Activated CD8-positive, alpha-beta memory T cell treated with anti-CD3 and anti-CD28 coated beads, Interleukin-2, amount 10 ng/mL, durations not matched to agents 7 days and 5 days (primary cell): Measurements from ENCODE around the gene PRR15L. TPM values are rescaled to one million over a fixed set of nuclear protein-coding genes. Genes with fewer than 3 reads are reported as not detected.
A peak's percentile ranks its signal among the peaks of the same experiment; 100 is the strongest.

Source experiments
- ATAC-seq: fragments of 150-1000 bp; cut with Tn5 transposase; one replicate; pipeline ENCODE4 v1.10.0; 2021; ENCODE audit warnings: moderate library complexity
- CTCF ChIA-PET: fragments of 350-600 bp; sonication (Branson Sonifier 250); formaldehyde crosslinking; loops from one replicate; lab custom pipeline; 2021; ENCODE audit warnings: antibody characterized with exemption; lab: Charles Lee
- DNase-seq: peaks from one replicate; pipeline ENCODE4 v3.0.0-alpha.2; 2020
- H3K27ac Mint-ChIP-seq: one replicate; pipeline ENCODE4 v1.8.0; 2021; ENCODE audit warnings: mild to moderate bottlenecking, mixed read lengths
- H3K27me3 Mint-ChIP-seq: one replicate; pipeline ENCODE4 v1.8.0; 2021; ENCODE audit warnings: mixed read lengths
- H3K36me3 Mint-ChIP-seq: one replicate; pipeline ENCODE4 v1.8.0; 2021; ENCODE audit warnings: mild to moderate bottlenecking, mixed read lengths
- H3K4me1 Mint-ChIP-seq: one replicate; pipeline ENCODE4 v1.8.0; 2021; ENCODE audit warnings: mixed read lengths
- H3K4me3 Mint-ChIP-seq: one replicate; pipeline ENCODE4 v1.8.0; 2021; ENCODE audit warnings: mild to moderate bottlenecking, moderate library complexity, mixed read lengths
- H3K9me3 Mint-ChIP-seq: one replicate; pipeline ENCODE4 v1.8.0; 2022; ENCODE audit warnings: low read depth, mixed read lengths
- total RNA-seq, 2 experiments: library from RNA; stranded (reverse); gene quantifications; one replicate each; pipeline ENCODE4 v1.2.3, GENCODE V29; 2021

PRR15L gene
- total RNA-seq, 2 experiments from 2014 or later = not detected

DNA sequence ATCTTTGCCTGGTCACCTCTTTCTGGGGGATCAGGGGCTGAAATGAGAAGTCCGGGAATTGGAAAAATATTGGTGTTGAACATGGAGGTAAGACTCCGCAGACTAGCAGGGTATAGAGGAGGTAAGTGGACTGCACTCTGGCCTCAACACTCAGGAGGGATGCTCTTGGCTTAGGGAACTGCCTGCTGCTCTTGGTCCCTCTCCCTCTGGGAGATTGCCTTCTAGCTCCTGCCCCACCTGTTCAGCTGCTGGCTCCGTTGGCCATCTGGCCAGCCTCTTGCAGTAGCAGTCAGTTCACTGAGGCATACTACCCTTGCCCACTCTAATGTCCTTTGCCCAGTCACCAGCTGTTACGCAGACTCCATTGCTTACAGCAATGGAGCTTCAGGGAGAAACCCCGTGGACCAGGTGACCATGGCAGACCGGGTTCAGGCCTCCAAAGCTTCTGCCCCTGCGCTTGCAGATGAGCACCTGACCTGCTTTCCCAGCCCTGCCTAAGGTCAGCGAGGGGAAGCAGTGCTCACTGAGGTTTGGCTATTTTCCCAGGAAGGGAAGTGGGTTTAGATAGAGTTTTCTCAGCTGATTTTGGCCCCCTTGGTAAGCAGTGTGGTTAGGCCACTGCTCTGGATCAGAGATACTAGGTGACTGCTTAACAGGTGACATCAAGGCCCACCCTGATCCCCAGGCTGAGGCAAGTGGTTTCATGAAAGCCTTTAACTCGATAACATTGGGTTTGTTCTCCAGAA is 25.1 kb upstream of the PRR15L start:
- ATAC-seq = no peak
- CTCF ChIA-PET = interaction anchor here (0.8 to 3.8 kb wide), 4 partner anchors 11 to 132 kb away, joined by 3 to 25 read pairs (median 3); partner anchors contain the start of gene CDK5RAP3
- H3K27me3 Mint-ChIP-seq = no peaks in the 10 kb centered on the region
- no peak for DNase-seq
- H3K27ac Mint-ChIP-seq = no peak overlapping the region
- no peaks in the 10 kb centered on the region for H3K9me3 Mint-ChIP-seq
- peaks cover 31% of the 10 kb centered on the region for H3K4me1 Mint-ChIP-seq
- H3K4me3 Mint-ChIP-seq = no peak overlapping the region
- H3K36me3 Mint-ChIP-seq = peaks cover 35% of the 10 kb centered on the region

DNA sequence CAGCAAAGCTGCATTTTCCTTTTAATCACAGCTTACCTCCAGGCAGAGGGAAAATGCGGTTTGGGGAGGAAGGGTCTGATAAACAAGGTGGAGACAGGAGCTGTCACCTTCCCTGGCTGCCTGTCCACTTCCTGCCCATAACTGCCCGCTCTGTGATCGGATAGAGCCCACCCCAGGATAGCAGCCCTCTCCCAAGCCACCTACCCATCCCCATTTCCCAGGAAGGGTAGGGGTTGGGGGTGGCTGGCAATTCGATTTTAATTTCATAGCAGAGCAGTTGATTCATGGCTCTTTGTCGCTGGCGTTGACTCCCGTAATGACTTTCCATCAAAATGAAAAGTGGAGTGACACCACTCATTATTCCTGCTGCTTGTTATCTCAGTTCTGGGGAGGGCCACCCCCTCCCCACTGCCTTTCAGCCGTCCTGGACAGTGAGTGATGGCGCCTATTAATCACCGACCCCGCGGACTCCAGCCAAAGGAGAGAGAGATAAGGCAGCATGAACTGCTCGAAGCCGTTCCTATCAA is 24.5 kb upstream of the PRR15L start:
- CTCF ChIA-PET = interaction anchor here (1.1 to 3.8 kb wide), 5 partner anchors 11 to 141 kb away, joined by 3 to 25 read pairs (median 7); partner anchors contain the start of genes CDK5RAP3 and SCRN2
- Mint-ChIP-seq H3K27me3 (no peaks in the 10 kb centered on the region), H3K27ac (no peak overlapping the region), H3K4me1 (peaks cover 31% of the 10 kb centered on the region), H3K4me3 (no peak overlapping the region), H3K36me3 (peaks cover 40% of the 10 kb centered on the region), H3K9me3 (no peaks in the 10 kb centered on the region)
- ATAC-seq = no peak
- DNase-seq = no peak

DNA sequence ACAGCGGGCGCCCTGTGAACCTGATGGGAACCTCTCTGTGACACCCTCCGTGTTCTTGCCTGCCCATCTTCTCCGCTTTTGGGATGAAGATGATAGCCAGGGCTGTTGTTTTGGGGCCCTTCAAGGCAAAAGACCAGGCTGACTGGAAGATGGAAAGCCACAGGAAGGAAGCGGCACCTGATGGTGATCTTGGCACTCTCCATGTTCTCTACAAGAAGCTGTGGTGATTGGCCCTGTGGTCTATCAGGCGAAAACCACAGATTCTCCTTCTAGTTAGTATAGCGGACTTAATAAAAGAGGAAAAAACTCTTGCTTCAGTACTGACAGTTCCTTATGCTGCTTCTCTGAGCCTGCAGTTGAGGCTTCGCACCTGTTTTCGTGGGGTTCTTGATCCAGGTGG is 23.8 kb upstream of the PRR15L start:
- H3K36me3 Mint-ChIP-seq = peaks cover 45% of the 10 kb centered on the region
- peak; percentile 24 for ATAC-seq
- no peaks in the 10 kb centered on the region for H3K27me3 Mint-ChIP-seq
- peak; percentile 63 for DNase-seq
- CTCF ChIA-PET = interaction anchor here (0.8 to 15.7 kb wide), 9 partner anchors 10 to 141 kb away, joined by 3 to 383 read pairs (median 7); partner anchors contain the start of genes CDK5RAP3, PNPO, PRR15L and SCRN2
- no peak overlapping the region for H3K27ac Mint-ChIP-seq
- H3K4me1 Mint-ChIP-seq = peaks cover 31% of the 10 kb centered on the region
- no peaks in the 10 kb centered on the region for H3K9me3 Mint-ChIP-seq
- H3K4me3 Mint-ChIP-seq = no peak overlapping the region

DNA sequence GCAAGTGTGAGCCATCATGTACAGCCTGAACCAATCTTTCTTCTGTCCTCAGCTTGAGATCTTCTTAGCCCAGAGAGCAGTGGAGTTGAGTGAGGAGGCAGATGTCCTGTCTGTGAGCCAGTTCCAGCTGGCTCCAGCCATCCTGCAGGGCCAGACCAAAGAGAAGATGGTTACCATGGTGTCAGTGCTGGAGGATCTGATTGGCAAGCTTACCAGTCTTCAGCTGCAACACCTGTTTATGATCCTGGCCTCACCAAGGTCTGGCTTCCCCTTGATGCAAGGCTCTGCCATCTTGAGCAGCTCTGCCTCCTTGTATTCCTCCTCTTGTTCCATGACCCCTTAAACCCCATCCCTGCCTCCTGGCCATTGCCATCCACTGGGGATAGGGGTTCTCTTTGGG is 22.9 kb upstream of the PRR15L start:
- no peak for ATAC-seq
- peaks cover 31% of the 10 kb centered on the region for H3K4me1 Mint-ChIP-seq
- H3K4me3 Mint-ChIP-seq = no peak overlapping the region
- H3K36me3 Mint-ChIP-seq = peaks cover 49% of the 10 kb centered on the region
- CTCF ChIA-PET = interaction anchor here (1.0 to 15.7 kb wide), 7 partner anchors 10 to 93 kb away, joined by 3 to 383 read pairs (median 10); partner anchors contain the start of genes CDK5RAP3, PNPO and PRR15L
- H3K9me3 Mint-ChIP-seq = no peaks in the 10 kb centered on the region
- no peak for DNase-seq
- no peak overlapping the region for H3K27ac Mint-ChIP-seq
- no peaks in the 10 kb centered on the region for H3K27me3 Mint-ChIP-seq

DNA sequence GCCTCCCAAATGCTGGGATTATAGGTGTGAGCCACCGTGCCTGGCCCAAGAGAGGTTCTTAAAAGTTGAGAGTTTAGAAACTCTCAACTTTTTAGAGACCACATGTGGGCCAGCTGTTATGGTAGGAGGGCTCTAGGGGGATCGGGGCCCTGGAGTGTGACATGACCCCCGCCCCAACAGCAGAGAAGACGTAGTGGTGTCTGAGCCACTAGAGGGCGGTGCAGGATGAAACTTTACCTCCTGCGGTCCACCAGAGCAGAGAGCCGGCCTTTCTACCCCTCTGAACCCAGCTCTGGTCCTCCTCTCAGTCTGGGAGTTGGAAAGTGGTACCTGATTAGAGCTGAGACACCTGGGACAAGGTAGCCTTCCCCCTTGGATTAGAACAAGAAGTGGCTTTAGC is 20.6 kb upstream of the PRR15L start:
- no peaks in the 10 kb centered on the region for H3K9me3 Mint-ChIP-seq
- peaks cover 50% of the 10 kb centered on the region for H3K36me3 Mint-ChIP-seq
- CTCF ChIA-PET = interaction anchor here (0.6 to 15.7 kb wide), 23 partner anchors 8 to 671 kb away, joined by 3 to 383 read pairs (median 6); partner anchors contain the start of genes CDK5RAP3, PNPO, PRR15L and SCRN2
- no peaks in the 10 kb centered on the region for H3K27me3 Mint-ChIP-seq
- no peak overlapping the region for H3K4me3 Mint-ChIP-seq
- peaks cover 30% of the 10 kb centered on the region for H3K4me1 Mint-ChIP-seq
- peak; percentile 83 for ATAC-seq
- no peak overlapping the region for H3K27ac Mint-ChIP-seq
- peak; percentile 76 for DNase-seq

DNA sequence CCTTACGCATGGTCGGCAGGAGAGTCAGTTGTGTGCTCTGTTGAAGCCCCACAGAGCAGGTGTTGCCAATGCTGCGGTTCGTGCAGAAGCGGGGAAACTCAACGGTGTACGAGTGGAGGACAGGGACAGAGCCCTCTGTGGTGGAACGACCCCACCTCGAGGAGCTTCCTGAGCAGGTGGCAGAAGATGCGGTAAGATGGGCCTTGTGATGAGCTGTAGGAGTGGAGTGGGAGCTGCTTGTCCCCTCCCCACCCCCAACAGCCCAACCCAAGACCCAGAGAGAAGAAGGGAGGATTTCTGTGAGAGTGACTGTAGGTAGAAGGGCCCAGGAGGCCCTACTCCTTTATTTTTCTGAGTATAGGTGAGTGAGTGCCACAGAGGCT is 18.1 kb upstream of the PRR15L start:
- H3K9me3 Mint-ChIP-seq = no peaks in the 10 kb centered on the region
- no peak for ATAC-seq
- DNase-seq = no peak
- peaks cover 22% of the 10 kb centered on the region for H3K4me1 Mint-ChIP-seq
- peaks cover 40% of the 10 kb centered on the region for H3K36me3 Mint-ChIP-seq
- H3K27me3 Mint-ChIP-seq = no peaks in the 10 kb centered on the region
- CTCF ChIA-PET = interaction anchor here (1.0 to 15.7 kb wide), 4 partner anchors 27 to 45 kb away, joined by 3 to 383 read pairs (median 8); partner anchors contain the start of genes PNPO and PRR15L
- H3K4me3 Mint-ChIP-seq = no peak overlapping the region
- H3K27ac Mint-ChIP-seq = peak overlapping the region; percentile 24

DNA sequence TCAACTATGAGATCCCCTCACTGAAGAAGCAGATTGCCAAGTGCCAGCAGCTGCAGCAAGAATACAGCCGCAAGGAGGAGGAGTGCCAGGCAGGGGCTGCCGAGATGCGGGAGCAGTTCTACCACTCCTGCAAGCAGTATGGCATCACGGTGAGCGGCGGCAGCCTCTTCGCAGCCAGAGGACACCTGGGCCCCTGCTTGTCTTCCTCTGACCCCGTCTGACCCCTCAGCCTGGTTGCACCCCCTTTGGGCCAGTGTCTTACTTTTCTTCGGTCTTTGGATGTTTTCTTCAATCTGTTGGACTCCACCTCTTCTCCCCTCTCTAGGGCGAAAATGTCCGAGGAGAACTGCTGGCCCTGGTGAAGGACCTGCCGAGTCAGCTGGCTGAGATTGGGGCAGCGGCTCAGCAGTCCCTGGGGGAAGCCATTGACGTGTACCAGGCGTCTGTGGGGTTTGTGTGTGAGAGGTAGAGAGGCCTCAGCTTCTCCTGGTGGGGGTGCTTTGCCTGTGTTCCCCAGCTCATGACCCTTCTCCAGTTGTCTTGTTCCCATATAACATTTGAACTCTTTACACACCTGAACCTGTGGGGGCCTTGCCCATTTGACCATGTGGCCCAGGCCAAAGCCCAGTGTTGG is 17.6 kb upstream of the PRR15L start:
- Mint-ChIP-seq H3K27me3 (no peaks in the 10 kb centered on the region), H3K27ac (peak overlapping the region; percentile 24), H3K9me3 (no peaks in the 10 kb centered on the region), H3K4me1 (peaks cover 21% of the 10 kb centered on the region), H3K4me3 (no peak overlapping the region), H3K36me3 (peaks cover 35% of the 10 kb centered on the region)
- CTCF ChIA-PET = interaction anchor here (1.0 to 15.7 kb wide), 4 partner anchors 27 to 46 kb away, joined by 3 to 383 read pairs (median 8); partner anchors contain the start of genes PNPO and PRR15L
- DNase-seq (no peak), ATAC-seq (no peak)

DNA sequence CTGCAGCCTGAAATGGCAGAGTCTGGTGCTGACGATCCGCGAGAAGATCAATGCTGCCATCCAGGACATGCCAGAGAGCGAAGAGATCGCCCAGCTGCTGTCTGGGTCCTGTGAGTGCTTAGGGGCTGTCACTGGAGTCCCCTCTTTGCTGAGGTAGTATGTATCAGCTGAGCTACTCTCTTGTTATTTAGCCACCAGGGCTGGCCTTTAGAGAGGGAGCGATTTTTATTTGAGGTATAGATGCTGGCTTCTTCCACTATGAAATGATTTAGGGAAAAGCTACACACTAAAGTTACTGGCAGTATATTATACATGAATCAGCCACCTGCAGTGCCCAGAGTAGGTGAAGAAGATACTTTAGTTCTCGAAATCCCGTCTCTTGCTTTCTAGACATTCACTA is 15.9 kb upstream of the PRR15L start:
- CTCF ChIA-PET = interaction anchor here (1.9 to 15.7 kb wide), 3 partner anchors 25 to 135 kb away, joined by 4 to 383 read pairs (median 71); partner anchors contain the start of genes PNPO, PRR15L and SNX11
- H3K4me1 Mint-ChIP-seq = peaks cover 28% of the 10 kb centered on the region
- H3K27ac Mint-ChIP-seq = no peak overlapping the region
- no peak overlapping the region for H3K4me3 Mint-ChIP-seq
- no peaks in the 10 kb centered on the region for H3K9me3 Mint-ChIP-seq
- DNase-seq (no peak), ATAC-seq (no peak)
- H3K27me3 Mint-ChIP-seq = no peaks in the 10 kb centered on the region
- peaks cover 25% of the 10 kb centered on the region for H3K36me3 Mint-ChIP-seq

DNA sequence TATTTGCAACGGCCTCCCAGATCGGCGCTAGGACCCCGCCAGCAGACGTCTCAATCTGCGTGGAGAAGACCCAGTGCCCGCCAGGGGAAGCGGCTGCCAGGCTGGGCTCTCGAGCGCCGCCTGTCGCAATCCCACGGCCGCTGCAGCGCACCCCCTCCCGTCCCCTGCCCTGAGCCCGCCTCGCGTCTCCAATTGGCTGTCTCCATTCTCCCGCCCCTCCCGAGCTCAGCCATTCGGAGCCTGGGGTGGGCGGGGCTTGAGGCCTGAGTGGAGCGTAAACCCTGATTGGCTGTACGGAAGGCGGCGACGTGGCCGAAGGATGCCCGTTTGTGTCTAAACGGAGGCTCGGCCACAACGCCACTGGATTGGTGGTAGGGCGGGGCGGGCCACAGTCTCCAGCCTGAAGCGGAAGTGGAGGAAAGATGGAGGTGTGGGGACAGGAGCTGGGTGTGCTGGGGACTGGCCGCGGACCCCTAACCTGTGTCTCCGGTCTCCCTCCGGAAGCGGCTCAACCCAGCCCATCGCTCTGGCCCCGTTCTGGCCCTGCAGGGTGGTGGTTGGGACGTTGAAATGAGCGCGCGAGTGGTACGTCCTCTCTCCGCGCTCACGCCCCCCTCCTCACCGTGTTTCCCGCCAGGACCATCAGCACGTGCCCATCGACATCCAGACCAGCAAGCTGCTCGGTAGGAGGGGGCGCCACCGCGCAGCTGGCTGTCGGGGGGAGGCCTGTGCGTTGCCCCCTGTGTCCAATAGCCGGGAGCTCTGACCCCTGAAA is 13.2 kb upstream of the PRR15L start, which contains the start of gene CDK5RAP3:
CDK5RAP3 (plus strand) TSS at position 389 of the 775 bp plus-strand sequence; CDS start at position 423, 34 bp downstream.
- H3K9me3 Mint-ChIP-seq = no peaks in the 10 kb centered on the region
- H3K36me3 Mint-ChIP-seq = peaks cover 13% of the 10 kb centered on the region
- peak within 1 kb of the TSS; percentile 85 for H3K27ac Mint-ChIP-seq
- DNase-seq = peak; percentile 100
- CTCF ChIA-PET = interaction anchor here (0.5 to 15.7 kb wide), 45 partner anchors 8 to 914 kb away, joined by 3 to 383 read pairs (median 4); partner anchors contain the start of genes HOXB9, LRRC46, MRPL10 and NFE2L1
- H3K4me1 Mint-ChIP-seq = peaks cover 28% of the 10 kb centered on the region
- peak within 1 kb of the TSS; percentile 93 for H3K4me3 Mint-ChIP-seq
- peak; percentile 97 for ATAC-seq
- peaks cover 2% of the 10 kb centered on the region for H3K27me3 Mint-ChIP-seq

DNA sequence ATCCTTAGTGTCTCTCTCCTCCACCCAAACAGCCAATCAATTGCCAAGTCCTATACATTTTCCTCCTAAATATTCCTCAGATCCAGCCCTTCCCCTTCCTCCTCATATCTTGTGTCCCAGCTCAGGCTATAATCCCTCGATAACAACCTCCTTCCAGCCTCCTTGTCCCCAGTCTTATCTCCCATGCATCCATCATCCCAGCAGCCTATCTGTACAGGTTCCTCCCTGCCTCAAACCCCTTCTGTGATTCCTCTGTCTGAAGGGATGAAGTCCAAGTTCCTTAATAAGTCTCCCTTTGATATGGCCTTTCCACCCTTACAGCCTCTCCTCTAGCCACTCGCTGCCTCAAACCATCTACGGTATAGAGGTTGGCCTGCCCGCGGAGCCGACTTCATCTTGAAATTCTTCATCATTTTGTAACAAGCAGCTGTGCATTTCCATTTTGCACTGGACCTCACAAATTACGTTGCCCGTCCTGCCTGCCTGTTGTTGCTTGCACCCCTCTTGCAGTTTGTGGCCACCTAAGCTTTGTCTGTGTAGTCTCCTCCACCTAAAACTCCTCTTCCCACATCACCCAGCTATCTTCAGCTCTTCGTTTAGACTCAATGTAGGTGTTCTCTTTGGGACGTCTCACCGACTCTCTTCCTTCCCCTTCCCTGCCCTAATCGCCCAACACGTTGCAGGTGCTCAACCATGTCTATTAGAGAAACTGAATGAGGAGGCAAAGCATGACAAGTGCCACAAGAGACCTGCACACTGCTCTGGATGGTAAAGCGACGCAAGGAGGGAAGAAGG is 12.4 kb upstream of the PRR15L start:
- H3K9me3 Mint-ChIP-seq = no peaks in the 10 kb centered on the region
- H3K36me3 Mint-ChIP-seq = peaks cover 7% of the 10 kb centered on the region
- H3K4me1 Mint-ChIP-seq = peaks cover 30% of the 10 kb centered on the region
- CTCF ChIA-PET = interaction anchor here (0.5 to 15.7 kb wide), 32 partner anchors 8 to 541 kb away, joined by 3 to 383 read pairs (median 5); partner anchors contain the start of genes LRRC46, MRPL10, NFE2L1 and PNPO
- H3K27me3 Mint-ChIP-seq = peaks cover 2% of the 10 kb centered on the region
- H3K27ac Mint-ChIP-seq = peak overlapping the region; percentile 64
- DNase-seq (no peak), ATAC-seq (no peak)
- H3K4me3 Mint-ChIP-seq = peak overlapping the region; percentile 93

DNA sequence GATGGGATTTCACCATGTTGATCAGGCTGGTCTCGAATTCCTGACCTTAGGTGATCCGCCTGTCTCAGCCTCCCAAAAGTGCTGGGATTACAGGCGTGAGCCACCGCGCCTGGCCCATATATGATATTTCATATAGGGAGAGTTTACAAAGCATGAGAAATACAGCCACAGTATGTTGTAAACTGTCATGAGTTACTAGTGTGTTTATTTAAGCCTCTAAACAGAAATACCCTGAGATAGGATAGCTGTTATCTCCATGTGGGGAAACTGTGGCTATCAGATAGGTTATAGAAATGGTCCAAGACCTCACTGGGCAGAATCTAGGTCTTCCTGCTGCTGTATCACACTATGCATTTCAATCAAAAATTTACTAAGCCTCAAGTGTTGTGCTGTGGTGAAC is 11.2 kb upstream of the PRR15L start:
- Mint-ChIP-seq H3K36me3 (peaks cover 4% of the 10 kb centered on the region), H3K4me3 (no peak overlapping the region), H3K27me3 (peaks cover 2% of the 10 kb centered on the region), H3K9me3 (no peaks in the 10 kb centered on the region), H3K4me1 (peaks cover 30% of the 10 kb centered on the region), H3K27ac (no peak overlapping the region)
- DNase-seq (no peak), ATAC-seq (no peak)
- CTCF ChIA-PET = interaction anchor here (0.6 to 15.7 kb wide), 5 partner anchors 10 to 126 kb away, joined by 3 to 383 read pairs (median 34); partner anchors contain the start of genes PNPO, PRR15L and SCRN2
